ENCODE results near the gene MLLT1. TPM values are rescaled to one million over a fixed set of nuclear protein-coding genes. Genes with fewer than 3 reads are reported as not detected.

Gene MLLT1
- total and polyA plus RNA-seq, 10 of the 15 experiments (the other 5 are each of a cell fraction or from before 2014, with no cell fraction given) = 0.16 to 61.1 (median 8.5) TPM

DNA sequence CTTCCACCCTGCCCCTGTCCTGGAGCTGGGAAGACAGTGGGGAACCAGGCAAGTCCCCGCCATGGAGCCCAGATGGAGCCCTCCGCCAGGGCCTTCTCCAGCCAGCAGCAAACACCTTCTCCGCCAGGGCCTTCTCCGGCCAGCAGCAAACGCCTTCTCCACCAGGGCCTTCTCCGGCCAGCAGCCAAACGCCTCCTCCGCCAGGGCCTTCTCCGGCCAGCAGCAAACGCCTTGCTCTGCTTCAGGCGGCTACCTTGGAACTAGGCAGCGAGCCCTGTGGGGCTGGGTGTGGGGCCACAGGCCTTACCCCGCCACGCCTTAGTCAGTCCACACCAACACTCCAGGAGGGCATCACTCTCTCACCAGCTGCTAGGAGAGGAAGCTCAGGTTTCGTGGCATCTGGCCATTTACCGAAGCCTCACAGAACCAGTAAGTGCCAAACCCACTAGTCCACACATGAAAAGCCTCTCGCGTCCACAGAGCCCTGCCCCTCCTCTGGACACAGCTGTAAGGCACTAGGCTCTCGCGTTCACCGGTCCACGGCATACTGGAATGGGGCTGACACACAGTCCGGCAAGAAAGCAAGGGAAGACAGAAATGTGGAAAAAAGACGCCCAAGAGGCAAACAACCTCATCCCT lies 41.0 kb downstream of the MLLT1 start:
- Histone ChIP-seq H3K36me3 (ENCODE audit: control insufficient read depth in 2 of 2, insufficient read depth in 2 of 2, low read length in 1 of 2) (peaks cover 0 to 13% of the 10 kb centered on the region in 2 experiments; a peak in 2 of 4 replicates), H2AFZ (ENCODE audit: control insufficient read depth, low read depth, low read length) (no peak overlapping the region), H3K9ac (ENCODE audit: control insufficient read depth, insufficient read depth, low read length) (no peak overlapping the region), H3K27me3 (replicated peaks in 1 of 2; ENCODE audit: control insufficient read depth in 2 of 2, insufficient read depth in 2 of 2, low read length in 1 of 2) (no peaks in the 10 kb centered on the region), H3K4me3 (no peak overlapping the region), H3K4me1 (ENCODE audit: control insufficient read depth, insufficient read depth, low read length) (peaks cover 4% of the 10 kb centered on the region), H3K4me2 (ENCODE audit: control insufficient read depth, insufficient read depth) (no peak overlapping the region), H3K9me3 (replicated peaks; ENCODE audit: control insufficient read depth, insufficient read depth, low read length) (no peaks in the 10 kb centered on the region), H4K20me1 (ENCODE audit: control insufficient read depth, insufficient read depth) (no peaks in the 10 kb centered on the region), H3K79me2 (ENCODE audit: control insufficient read depth, insufficient read depth, low read length) (peaks cover 25% of the 10 kb centered on the region), H3K27ac (ENCODE audit: control insufficient read depth, insufficient read depth) (no peak overlapping the region)
- DNase-seq (ENCODE audit: low read depth, low spot score) (no peak), ATAC-seq (no peak), FAIRE-seq (no peak)
- SMC1A ChIA-PET (ENCODE audit: uncharacterized antibody, unreplicated experiment) = no interaction called here
- TF ChIP-seq MEF2B (IDR thresholded peaks at IDR 0.05; ENCODE audit: partially characterized antibody, poor library complexity, severe bottlenecking) (no peak), RAD21 (IDR thresholded peaks at IDR 0.05; ENCODE audit: insufficient read depth, low read depth, low read length) (no peak), SMAD1 (IDR thresholded peaks at IDR 0.05; ENCODE audit: low read depth, partially characterized antibody) (no peak), JUND (IDR thresholded peaks at IDR 0.05; ENCODE audit: low read depth, low read length) (no peak), RB1 (IDR thresholded peaks at IDR 0.05; ENCODE audit: borderline replicate concordance) (no peak), ZNF217 (IDR thresholded peaks at IDR 0.05) (no peak), NFYB (IDR thresholded peaks at IDR 0.05; ENCODE audit: insufficient read depth, low read depth, low read length) (no peak), MYC (IDR thresholded peaks at IDR 0.05; ENCODE audit: insufficient read depth, insufficient read length, insufficient replicate concordance, low read length, severe bottlenecking) (no peak), RELA (IDR thresholded peaks at IDR 0.05; ENCODE audit: borderline replicate concordance, partially characterized antibody) (no peak), CHD1 (IDR thresholded peaks at IDR 0.05; ENCODE audit: low read depth, low read length) (no peak), HDGF (IDR thresholded peaks at IDR 0.05) (no peak), HDAC6 (IDR thresholded peaks at IDR 0.05; ENCODE audit: unreplicated experiment) (no peak)
- TF ChIP-seq, protein P1, sequence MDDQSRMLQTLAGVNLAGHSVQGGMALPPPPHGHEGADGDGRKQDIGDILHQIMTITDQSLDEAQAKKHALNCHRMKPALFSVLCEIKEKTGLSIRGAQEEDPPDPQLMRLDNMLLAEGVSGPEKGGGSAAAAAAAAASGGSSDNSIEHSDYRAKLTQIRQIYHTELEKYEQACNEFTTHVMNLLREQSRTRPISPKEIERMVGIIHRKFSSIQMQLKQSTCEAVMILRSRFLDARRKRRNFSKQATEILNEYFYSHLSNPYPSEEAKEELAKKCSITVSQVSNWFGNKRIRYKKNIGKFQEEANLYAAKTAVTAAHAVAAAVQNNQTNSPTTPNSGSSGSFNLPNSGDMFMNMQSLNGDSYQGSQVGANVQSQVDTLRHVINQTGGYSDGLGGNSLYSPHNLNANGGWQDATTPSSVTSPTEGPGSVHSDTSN (IDR thresholded peaks at IDR 0.05; ENCODE audit: insufficient replicate concordance, low read depth, low read length) = no peak
- TF ChIP-seq, protein P2, sequence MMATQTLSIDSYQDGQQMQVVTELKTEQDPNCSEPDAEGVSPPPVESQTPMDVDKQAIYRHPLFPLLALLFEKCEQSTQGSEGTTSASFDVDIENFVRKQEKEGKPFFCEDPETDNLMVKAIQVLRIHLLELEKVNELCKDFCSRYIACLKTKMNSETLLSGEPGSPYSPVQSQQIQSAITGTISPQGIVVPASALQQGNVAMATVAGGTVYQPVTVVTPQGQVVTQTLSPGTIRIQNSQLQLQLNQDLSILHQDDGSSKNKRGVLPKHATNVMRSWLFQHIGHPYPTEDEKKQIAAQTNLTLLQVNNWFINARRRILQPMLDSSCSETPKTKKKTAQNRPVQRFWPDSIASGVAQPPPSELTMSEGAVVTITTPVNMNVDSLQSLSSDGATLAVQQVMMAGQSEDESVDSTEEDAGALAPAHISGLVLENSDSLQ (IDR thresholded peaks at IDR 0.05) = no peak
- TF ChIP-seq, protein P3, sequence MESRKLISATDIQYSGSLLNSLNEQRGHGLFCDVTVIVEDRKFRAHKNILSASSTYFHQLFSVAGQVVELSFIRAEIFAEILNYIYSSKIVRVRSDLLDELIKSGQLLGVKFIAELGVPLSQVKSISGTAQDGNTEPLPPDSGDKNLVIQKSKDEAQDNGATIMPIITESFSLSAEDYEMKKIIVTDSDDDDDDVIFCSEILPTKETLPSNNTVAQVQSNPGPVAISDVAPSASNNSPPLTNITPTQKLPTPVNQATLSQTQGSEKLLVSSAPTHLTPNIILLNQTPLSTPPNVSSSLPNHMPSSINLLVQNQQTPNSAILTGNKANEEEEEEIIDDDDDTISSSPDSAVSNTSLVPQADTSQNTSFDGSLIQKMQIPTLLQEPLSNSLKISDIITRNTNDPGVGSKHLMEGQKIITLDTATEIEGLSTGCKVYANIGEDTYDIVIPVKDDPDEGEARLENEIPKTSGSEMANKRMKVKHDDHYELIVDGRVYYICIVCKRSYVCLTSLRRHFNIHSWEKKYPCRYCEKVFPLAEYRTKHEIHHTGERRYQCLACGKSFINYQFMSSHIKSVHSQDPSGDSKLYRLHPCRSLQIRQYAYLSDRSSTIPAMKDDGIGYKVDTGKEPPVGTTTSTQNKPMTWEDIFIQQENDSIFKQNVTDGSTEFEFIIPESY (IDR thresholded peaks at IDR 0.05) = no peak
- in situ Hi-C loops (cut with MboI) = no loop called here
- WGBS (ENCODE audit: insufficient coverage, insufficient replicate concordance, low lambda C conversion rate, missing lambda C conversion rate) = 97% methylated on average over 24 of the region's 24 CpGs
- BruUV-seq (replicated peaks) = no TSS peak
- RAD21 ChIA-PET (ENCODE audit: unreplicated experiment) = no interaction called here
- CTCF ChIA-PET = interaction anchor here (0.6 to 1.1 kb wide), 2 partner anchors 20 to 1633 kb away, joined by 3 to 10 read pairs; no protein-coding TSS in a partner anchor
- POLR2A ChIA-PET = no interaction called here
- intact Hi-C loops (cut with micrococcal nuclease; ENCODE audit: unreplicated experiment) = no loop called here
